HCT116 (cell line): Measurements from ENCODE around the gene C22orf39. TPM values are rescaled to one million over a fixed set of nuclear protein-coding genes. Genes with fewer than 3 reads are reported as not detected.

ENCODE experiments used
- ATAC-seq: fragments of 200-7000 bp; cut with Tn5 transposase; 2 replicates; pipeline ENCODE4 v1.9.1; 2020; ENCODE audit warnings: mild to moderate bottlenecking, moderate library complexity
- BruUV-seq: library from RNA; stranded (reverse); fragments of 400-500 nt; replicated peaks from 2 replicates; lab custom pipeline; 2021; lab: Mats Ljungman, UMichigan
- CTCF ChIA-PET: fragments of 300-600 bp; sonication (Branson Sonifier 250); formaldehyde crosslinking; loops from one replicate; lab custom pipeline; 2021; ENCODE audit warnings: antibody characterized with exemption; lab: Charles Lee
- POLR2A ChIA-PET: fragments of 300-600, 350-600 bp; sonication (Branson Sonifier 250); formaldehyde crosslinking; loops from one replicate; lab custom pipeline; 2021; ENCODE audit warnings: antibody characterized with exemption; lab: Charles Lee
- RAD21 ChIA-PET, 2 experiments: fragments of 300-600 bp; sonication (Branson Sonifier 250); formaldehyde crosslinking; loops; one replicate each; lab custom pipeline; 2023; ENCODE audit warnings: low total read pairs in 2 of 2; ENCODE audit not compliant: uncharacterized antibody in 2 of 2, unreplicated experiment in 2 of 2, low non-redundant PET in 1 of 2; lab: Charles Lee
- DNase-seq: peaks from one replicate; pipeline ENCODE4 v3.0.0-alpha.2; 2010; ENCODE audit warnings: low read depth, low spot score
- H2AFZ ChIP-seq: fragments of 200-600 bp; shearing (Covaris generic), sonication (generic); 2 replicates; pipeline ENCODE4 v1.6.1; 2017; ENCODE audit warnings: low read depth, mixed run types, mixed read lengths, antibody characterized with exemption, low read length; ENCODE audit not compliant: poor library complexity, severe bottlenecking
- H3K27ac ChIP-seq: 2 replicates; pipeline ENCODE4 v1.5.1; 2012; ENCODE audit warnings: low read depth, low read length
- H3K27me3 ChIP-seq: fragments of 200-600 bp; sonication (generic); 2 replicates; pipeline ENCODE4 v1.6.1; 2016; ENCODE audit warnings: mixed run types, low read length, mixed read lengths; ENCODE audit not compliant: insufficient read depth
- H3K36me3 ChIP-seq, 2 experiments: fragments of 200-500 bp in 1 of 2; fragments of 200-600 bp in 1 of 2; sonication (Bioruptor generic) in 1 of 2; sonication (generic) in 1 of 2; 2 replicates each; pipeline versions ENCODE4 v1.5.1 to v1.6.1; 2014 to 2016; ENCODE audit warnings: low read length in 2 of 2, inconsistent platforms in 1 of 2, mixed read lengths in 1 of 2, mixed run types in 1 of 2; ENCODE audit not compliant: insufficient read depth in 2 of 2, control insufficient read depth in 1 of 2
- H3K4me1 ChIP-seq, 2 experiments: fragments of 200-600 bp in 1 of 2; sonication (generic) in 1 of 2; 2 replicates each; pipeline versions ENCODE4 v1.5.1 to v1.6.1; 2012 to 2017; ENCODE audit warnings: low read length in 2 of 2, inconsistent platforms in 1 of 2, mild to moderate bottlenecking in 1 of 2, mixed read lengths in 1 of 2, mixed run types in 1 of 2, moderate library complexity in 1 of 2; ENCODE audit not compliant: insufficient read depth in 2 of 2, control insufficient read depth in 1 of 2
- H3K4me2 ChIP-seq: fragments of 200-600 bp; sonication (generic); 2 replicates; pipeline ENCODE4 v1.6.1; 2017; ENCODE audit warnings: mixed run types, low read length, mixed read lengths
- H3K4me3 ChIP-seq, 2 experiments: fragments of 200-600 bp in 1 of 2; sonication (generic) in 1 of 2; replicated peaks in 1 of 2; 2 replicates each; pipeline ENCODE4 v1.5.1; 2011 to 2016; ENCODE audit warnings: low read length in 2 of 2, control low read depth in 1 of 2, low read depth in 1 of 2, mild to moderate bottlenecking in 1 of 2, mixed read lengths in 1 of 2, mixed run types in 1 of 2
- H3K79me2 ChIP-seq: fragments of 200-600 bp; sonication (generic); 2 replicates; pipeline ENCODE4 v1.6.1; 2017; ENCODE audit warnings: mild to moderate bottlenecking, mixed run types, low read length, moderate library complexity, mixed read lengths; ENCODE audit not compliant: insufficient read depth
- H3K9ac ChIP-seq: fragments of 200-600 bp; sonication (generic); 2 replicates; pipeline ENCODE4 v1.6.1; 2016; ENCODE audit warnings: low read length, mixed read lengths
- H3K9me2 ChIP-seq: fragments of 200-600 bp; sonication (generic), shearing (Covaris generic); 2 replicates; pipeline ENCODE4 v1.6.1; 2017; ENCODE audit warnings: mixed run types, mild to moderate bottlenecking, moderate library complexity; ENCODE audit not compliant: insufficient read depth
- H3K9me3 ChIP-seq, 2 experiments: fragments of 200-500 bp in 1 of 2; fragments of 200-600 bp in 1 of 2; sonication (Bioruptor generic) in 1 of 2; sonication (generic) in 1 of 2; 2 replicates each; pipeline ENCODE4 v1.6.1; 2014 to 2017; ENCODE audit warnings: low read length in 2 of 2, mixed read lengths in 2 of 2, inconsistent platforms in 1 of 2, low read depth in 1 of 2, mild to moderate bottlenecking in 1 of 2, mixed run types in 1 of 2, moderate library complexity in 1 of 2; ENCODE audit not compliant: control insufficient read depth in 1 of 2, insufficient read depth in 1 of 2
- H4K20me1 ChIP-seq: fragments of 200-600 bp; sonication (generic), shearing (Covaris generic); 2 replicates; pipeline ENCODE4 v1.6.1; 2017; ENCODE audit warnings: mixed run types, mild to moderate bottlenecking, moderate library complexity; ENCODE audit not compliant: insufficient read depth
- CBX3 ChIP-seq: IDR thresholded peaks from 2 replicates; pipeline ENCODE4 v1.6.1; 2012; ENCODE audit warnings: low read depth
- CEBPB ChIP-seq: IDR thresholded peaks from 2 replicates; pipeline ENCODE4 v1.6.1; 2012; ENCODE audit warnings: low read depth
- EGR1 ChIP-seq: IDR thresholded peaks from 2 replicates; pipeline ENCODE4 v1.6.1; 2012; ENCODE audit warnings: low read depth
- ELF1 ChIP-seq: IDR thresholded peaks from 2 replicates; pipeline ENCODE4 v1.6.1; 2012; ENCODE audit warnings: low read depth, borderline replicate concordance
- EZH2 ChIP-seq: fragments of 200-600 bp; sonication (generic); IDR thresholded peaks from 2 replicates; pipeline ENCODE4 v1.6.1; 2017; ENCODE audit warnings: antibody characterized with exemption, mixed run types
- FOSL1 ChIP-seq: IDR thresholded peaks from 2 replicates; pipeline ENCODE4 v1.6.1; 2012; ENCODE audit warnings: low read depth
- JUND ChIP-seq: IDR thresholded peaks from 2 replicates; pipeline ENCODE4 v1.6.1; 2012
- POLR2AphosphoS5 ChIP-seq: IDR thresholded peaks from 2 replicates; pipeline ENCODE4 v1.6.1; 2011; ENCODE audit warnings: mild to moderate bottlenecking, low read depth, low read length, moderate library complexity
- SIN3A ChIP-seq: IDR thresholded peaks from 2 replicates; pipeline ENCODE4 v1.6.1; 2012; ENCODE audit warnings: low read depth
- YY1 ChIP-seq: IDR thresholded peaks from 2 replicates; pipeline ENCODE4 v1.6.1; 2011; ENCODE audit warnings: low read length, low read depth, moderate library complexity, mild to moderate bottlenecking; ENCODE audit not compliant: insufficient replicate concordance; ENCODE audit errors: extremely low read depth
- ZFX ChIP-seq: fragments of 450-650 bp; IDR thresholded peaks from 2 replicates; pipeline ENCODE4 v1.6.1; 2017
- intact Hi-C: fragments of 100-400 bp; cut with micrococcal nuclease; formaldehyde crosslinking; loops from 2 replicates; pipeline ENCODE4 v1.10.0; 2022
- total RNA-seq: library from RNA; stranded (reverse); gene quantifications from one replicate; pipeline ENCODE4 v1.2.1, GENCODE V29; 2021; ENCODE audit not compliant: unreplicated experiment
- TF ChIP-seq, protein P1 (sequence below), 3 experiments: fragments of 200-600 bp in 1 of 3; sonication (generic) in 1 of 3; IDR thresholded peaks in 2 of 3; conservative IDR thresholded peaks in 1 of 3; 2 replicates each; pipeline ENCODE4 v1.5.1; 2012 to 2017; ENCODE audit warnings: low read depth in 2 of 3, low read length in 2 of 3, antibody characterized with exemption in 1 of 3, borderline replicate concordance in 1 of 3, control low read depth in 1 of 3, mild to moderate bottlenecking in 1 of 3, mixed read lengths in 1 of 3, mixed run types in 1 of 3, moderate library complexity in 1 of 3; ENCODE audit not compliant: insufficient read depth in 1 of 3
- TF ChIP-seq, protein P2 (sequence below): IDR thresholded peaks from 2 replicates; pipeline ENCODE4 v1.6.1; 2012; ENCODE audit warnings: low read depth
- TF ChIP-seq, protein P3 (sequence below): IDR thresholded peaks from 2 replicates; pipeline ENCODE4 v1.6.1; 2012

C22orf39 gene
- total RNA-seq, 1 experiment from 2014 or later, result 17.7 TPM

DNA sequence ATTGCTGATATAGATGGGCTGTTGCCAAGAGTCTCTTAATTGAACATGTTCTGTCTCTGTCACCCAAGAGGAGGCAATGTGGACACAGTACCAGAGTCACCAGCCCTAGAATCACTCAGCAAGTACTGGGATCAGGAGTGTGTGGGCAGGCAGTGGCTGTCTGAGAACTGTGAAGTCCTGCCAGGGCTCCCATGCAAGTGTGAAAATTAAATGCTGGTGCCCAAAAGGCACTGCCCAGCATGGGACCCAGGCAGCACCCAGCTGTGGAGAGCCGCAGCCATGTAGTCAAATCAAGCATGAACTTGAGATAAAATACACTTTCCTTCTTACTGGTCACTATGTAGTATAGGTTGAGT is 35.8 kb downstream of the C22orf39 start:
- H3K9me2 ChIP-seq, result no peaks in the 10 kb centered on the region
- intact Hi-C loops, result no loop called here
- H3K79me2 ChIP-seq, result peaks cover 68% of the 10 kb centered on the region
- H3K9ac ChIP-seq, result no peak overlapping the region
- no peak for DNase-seq
- BruUV-seq, result no TSS peak
- no peak for TF ChIP-seq CEBPB
- no peak for TF ChIP-seq ZFX
- no peak for TF ChIP-seq ELF1
- TF ChIP-seq, protein P1, sequence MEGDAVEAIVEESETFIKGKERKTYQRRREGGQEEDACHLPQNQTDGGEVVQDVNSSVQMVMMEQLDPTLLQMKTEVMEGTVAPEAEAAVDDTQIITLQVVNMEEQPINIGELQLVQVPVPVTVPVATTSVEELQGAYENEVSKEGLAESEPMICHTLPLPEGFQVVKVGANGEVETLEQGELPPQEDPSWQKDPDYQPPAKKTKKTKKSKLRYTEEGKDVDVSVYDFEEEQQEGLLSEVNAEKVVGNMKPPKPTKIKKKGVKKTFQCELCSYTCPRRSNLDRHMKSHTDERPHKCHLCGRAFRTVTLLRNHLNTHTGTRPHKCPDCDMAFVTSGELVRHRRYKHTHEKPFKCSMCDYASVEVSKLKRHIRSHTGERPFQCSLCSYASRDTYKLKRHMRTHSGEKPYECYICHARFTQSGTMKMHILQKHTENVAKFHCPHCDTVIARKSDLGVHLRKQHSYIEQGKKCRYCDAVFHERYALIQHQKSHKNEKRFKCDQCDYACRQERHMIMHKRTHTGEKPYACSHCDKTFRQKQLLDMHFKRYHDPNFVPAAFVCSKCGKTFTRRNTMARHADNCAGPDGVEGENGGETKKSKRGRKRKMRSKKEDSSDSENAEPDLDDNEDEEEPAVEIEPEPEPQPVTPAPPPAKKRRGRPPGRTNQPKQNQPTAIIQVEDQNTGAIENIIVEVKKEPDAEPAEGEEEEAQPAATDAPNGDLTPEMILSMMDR (IDR thresholded peaks at IDR 0.05 in 2 of 3, conservative IDR thresholded peaks at IDR 0.05 in 1 of 3; ENCODE audit: borderline replicate concordance in 1 of 3, insufficient read depth in 1 of 3, low read depth in 2 of 3, low read length in 2 of 3), result no peak
- no peak for TF ChIP-seq SIN3A
- no peak for TF ChIP-seq POLR2AphosphoS5
- no peak for TF ChIP-seq EZH2
- TF ChIP-seq, protein P2, sequence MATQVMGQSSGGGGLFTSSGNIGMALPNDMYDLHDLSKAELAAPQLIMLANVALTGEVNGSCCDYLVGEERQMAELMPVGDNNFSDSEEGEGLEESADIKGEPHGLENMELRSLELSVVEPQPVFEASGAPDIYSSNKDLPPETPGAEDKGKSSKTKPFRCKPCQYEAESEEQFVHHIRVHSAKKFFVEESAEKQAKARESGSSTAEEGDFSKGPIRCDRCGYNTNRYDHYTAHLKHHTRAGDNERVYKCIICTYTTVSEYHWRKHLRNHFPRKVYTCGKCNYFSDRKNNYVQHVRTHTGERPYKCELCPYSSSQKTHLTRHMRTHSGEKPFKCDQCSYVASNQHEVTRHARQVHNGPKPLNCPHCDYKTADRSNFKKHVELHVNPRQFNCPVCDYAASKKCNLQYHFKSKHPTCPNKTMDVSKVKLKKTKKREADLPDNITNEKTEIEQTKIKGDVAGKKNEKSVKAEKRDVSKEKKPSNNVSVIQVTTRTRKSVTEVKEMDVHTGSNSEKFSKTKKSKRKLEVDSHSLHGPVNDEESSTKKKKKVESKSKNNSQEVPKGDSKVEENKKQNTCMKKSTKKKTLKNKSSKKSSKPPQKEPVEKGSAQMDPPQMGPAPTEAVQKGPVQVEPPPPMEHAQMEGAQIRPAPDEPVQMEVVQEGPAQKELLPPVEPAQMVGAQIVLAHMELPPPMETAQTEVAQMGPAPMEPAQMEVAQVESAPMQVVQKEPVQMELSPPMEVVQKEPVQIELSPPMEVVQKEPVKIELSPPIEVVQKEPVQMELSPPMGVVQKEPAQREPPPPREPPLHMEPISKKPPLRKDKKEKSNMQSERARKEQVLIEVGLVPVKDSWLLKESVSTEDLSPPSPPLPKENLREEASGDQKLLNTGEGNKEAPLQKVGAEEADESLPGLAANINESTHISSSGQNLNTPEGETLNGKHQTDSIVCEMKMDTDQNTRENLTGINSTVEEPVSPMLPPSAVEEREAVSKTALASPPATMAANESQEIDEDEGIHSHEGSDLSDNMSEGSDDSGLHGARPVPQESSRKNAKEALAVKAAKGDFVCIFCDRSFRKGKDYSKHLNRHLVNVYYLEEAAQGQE, result no peak
- TF ChIP-seq CBX3, result no peak
- TF ChIP-seq YY1, result no peak
- TF ChIP-seq EGR1, result no peak
- no peak for TF ChIP-seq JUND
- no peak for TF ChIP-seq FOSL1
- TF ChIP-seq, protein P3, sequence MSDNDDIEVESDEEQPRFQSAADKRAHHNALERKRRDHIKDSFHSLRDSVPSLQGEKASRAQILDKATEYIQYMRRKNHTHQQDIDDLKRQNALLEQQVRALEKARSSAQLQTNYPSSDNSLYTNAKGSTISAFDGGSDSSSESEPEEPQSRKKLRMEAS, result no peak
- no peaks in the 10 kb centered on the region for H3K9me3 ChIP-seq
- no peaks in the 10 kb centered on the region for H3K4me1 ChIP-seq
- ChIA-PET RAD21 (no interaction called here), POLR2A (no interaction called here), CTCF (no interaction called here)
- H2AFZ ChIP-seq, result no peak overlapping the region
- no peak overlapping the region for H3K4me2 ChIP-seq
- peaks cover 5% of the 10 kb centered on the region; the same call in 1 of the 2 replicates for H4K20me1 ChIP-seq
- H3K4me3 ChIP-seq, result no peak overlapping the region
- no peak for ATAC-seq
- H3K36me3 ChIP-seq, result peaks cover 19 to 20% of the 10 kb centered on the region in 2 experiments; a peak in 2 of 4 replicates
- H3K27ac ChIP-seq, result no peak overlapping the region
- H3K27me3 ChIP-seq, result no peaks in the 10 kb centered on the region
